Left lung (tissue), 10 donors: ENCODE results near the gene TMEM204. TPM values are rescaled to one million over a fixed set of nuclear protein-coding genes. Genes with fewer than 3 reads are reported as not detected.
A peak's percentile ranks its signal among the peaks of the same experiment; 100 is the strongest.

Experiments used
- ATAC-seq: fragments of 200-7000 bp; cut with Tn5 transposase; one replicate; pipeline ENCODE4 v1.9.1; 2020; ENCODE audit warnings: moderate library complexity
- DNase-seq, 4 donors: peaks; one replicate each; pipeline ENCODE4 v3.0.0-alpha.2; 2013 to 2020
- H3K27ac ChIP-seq, 2 donors: fragments of 200-600 bp; sonication (generic) in 1 of 2; one replicate each; pipeline versions ENCODE4 v1.5.0 to v1.8.0; 2020 to 2021
- H3K27me3 ChIP-seq, 2 donors: fragments of 200-600 bp; sonication (generic) in 1 of 2; one replicate each; pipeline versions ENCODE4 v1.5.0 to v1.8.0; 2020 to 2021
- H3K36me3 ChIP-seq, 2 donors: fragments of 200-600 bp; sonication (generic) in 1 of 2; one replicate each; pipeline versions ENCODE4 v1.5.0 to v1.8.0; 2020 to 2021
- H3K4me1 ChIP-seq, 2 donors: fragments of 200-600 bp; one replicate each; pipeline ENCODE4 v1.8.0; 2021
- H3K4me3 ChIP-seq, 2 donors: fragments of 200-600 bp; sonication (generic) in 1 of 2; one replicate each; pipeline versions ENCODE4 v1.5.0 to v1.8.0; 2020 to 2021; ENCODE audit warnings: mild to moderate bottlenecking in 1 of 2
- H3K9me3 ChIP-seq, 2 donors: fragments of 200-600 bp; sonication (generic) in 1 of 2; one replicate each; pipeline versions ENCODE4 v1.5.0 to v1.8.0; 2020 to 2021
- CTCF ChIP-seq, 2 donors: fragments of 200-600 bp; sonication (generic) in 1 of 2; IDR thresholded peaks; one replicate each; pipeline versions ENCODE4 v1.5.0 to v1.8.0; 2021; ENCODE audit warnings: antibody characterized with exemption in 2 of 2
- intact Hi-C, 2 donors: fragments of 100-400 bp; cut with DNase I; formaldehyde crosslinking; loops; one replicate each; pipeline versions ENCODE4 v1.11.2 to v1.14.2; 2022
- polyA plus RNA-seq, 6 donors: library from polyadenylated mRNA; unstranded; fragments of 120-200 nt; gene quantifications; one replicate each; pipeline ENCODE4 v1.2.1, GENCODE V29; 2013; ENCODE audit not compliant: insufficient read length in 6 of 6
- total RNA-seq, 2 donors: library from RNA; stranded (reverse); fragmentation: NEBNext Ultra II Directional; extraction: Animal tissue kit (Norgen Biotek cat#: 25700); gene quantifications; one replicate each; pipeline ENCODE4 v1.2.1, GENCODE V29; 2021
- donor health status: DM: no; HTN: yes; CAD: no.
- donor health status: DM: no; HTN: no; CAD: no.

The TMEM204 gene
- total and polyA plus RNA-seq, 8 donors = 15.4 to 28.7 (median 19.8) TPM

DNA sequence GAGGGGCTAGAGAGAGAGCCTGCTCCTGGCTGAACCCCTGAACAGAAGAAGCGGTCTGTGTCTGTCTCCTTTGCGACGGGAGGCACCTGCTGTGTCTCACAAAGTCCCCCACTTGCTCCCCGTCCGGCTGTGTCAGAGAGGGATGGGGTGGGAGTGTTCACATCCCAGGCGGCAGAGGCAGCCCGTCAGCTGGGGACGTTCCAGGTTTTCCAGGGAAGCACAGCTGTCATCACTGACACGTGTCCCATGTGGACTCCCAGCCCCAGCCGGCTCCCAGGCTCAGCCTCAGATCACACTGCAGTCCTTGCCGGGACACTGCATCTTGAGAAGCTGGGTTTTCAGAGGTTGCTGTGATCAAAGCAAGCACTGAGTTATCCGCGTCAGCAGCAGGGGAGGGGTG, 38.8 kb upstream of the TMEM204 start:
- Histone ChIP-seq H3K27ac (no peak overlapping the region), H3K4me3 (peak overlapping the region in 1 of 2 donors; percentile 70), H3K9me3 (no peaks in the 10 kb centered on the region), H3K4me1 (peaks cover 9 to 28% of the 10 kb centered on the region in 2 donors), H3K27me3 (no peaks in the 10 kb centered on the region), H3K36me3 (peaks cover 0 to 51% of the 10 kb centered on the region in 2 donors)
- ATAC-seq (no peak), DNase-seq (peak in 1 of 4 donors; percentile 69)
- TF ChIP-seq CTCF (IDR thresholded peaks at IDR 0.05) = no peak
- intact Hi-C loops = no loop called here

DNA sequence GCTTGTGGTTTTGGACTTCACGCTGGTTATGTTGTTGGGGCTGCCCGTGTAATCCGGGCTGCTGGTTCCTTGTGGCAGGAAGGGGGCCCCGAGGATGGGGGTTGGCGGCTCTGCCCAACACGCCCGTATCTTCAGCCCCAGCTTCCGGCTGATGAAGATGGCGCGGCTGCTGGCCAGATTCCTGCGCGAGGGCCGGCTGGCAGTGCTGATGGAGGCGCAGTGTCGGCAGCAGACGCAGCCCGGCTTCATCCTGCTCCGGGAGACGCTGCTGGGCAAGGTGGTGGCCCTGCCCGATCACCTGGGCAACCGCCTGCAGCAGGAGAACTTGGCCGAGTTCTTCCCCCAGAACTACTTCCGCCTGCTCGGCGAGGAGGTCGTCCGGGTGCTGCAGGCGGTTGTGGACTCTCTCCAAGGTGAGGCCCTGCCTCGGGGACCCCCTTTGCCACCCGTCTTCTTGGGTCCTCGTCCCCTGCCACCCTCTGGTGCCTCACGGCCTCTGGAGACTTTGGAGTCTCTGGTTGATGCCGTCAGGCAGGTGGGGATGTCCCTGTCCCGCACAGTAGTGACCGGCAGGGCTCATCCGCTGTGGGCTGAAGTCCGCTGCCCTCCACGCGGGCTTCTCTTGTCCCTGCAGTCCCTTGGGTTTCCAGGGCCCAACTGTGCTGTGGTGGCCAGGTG, 38.1 kb upstream of the TMEM204 start:
- TF ChIP-seq CTCF (IDR thresholded peaks at IDR 0.05) = no peak
- ATAC-seq = no peak
- intact Hi-C loops = no loop called here
- no peaks in the 10 kb centered on the region for H3K27me3 ChIP-seq
- peaks cover 0 to 58% of the 10 kb centered on the region in 2 donors for H3K36me3 ChIP-seq
- H3K27ac ChIP-seq = no peak overlapping the region
- peak in 1 of 4 donors; percentile 70 for DNase-seq
- H3K4me1 ChIP-seq = peaks cover 9 to 28% of the 10 kb centered on the region in 2 donors
- H3K4me3 ChIP-seq = no peak overlapping the region
- no peaks in the 10 kb centered on the region for H3K9me3 ChIP-seq

DNA sequence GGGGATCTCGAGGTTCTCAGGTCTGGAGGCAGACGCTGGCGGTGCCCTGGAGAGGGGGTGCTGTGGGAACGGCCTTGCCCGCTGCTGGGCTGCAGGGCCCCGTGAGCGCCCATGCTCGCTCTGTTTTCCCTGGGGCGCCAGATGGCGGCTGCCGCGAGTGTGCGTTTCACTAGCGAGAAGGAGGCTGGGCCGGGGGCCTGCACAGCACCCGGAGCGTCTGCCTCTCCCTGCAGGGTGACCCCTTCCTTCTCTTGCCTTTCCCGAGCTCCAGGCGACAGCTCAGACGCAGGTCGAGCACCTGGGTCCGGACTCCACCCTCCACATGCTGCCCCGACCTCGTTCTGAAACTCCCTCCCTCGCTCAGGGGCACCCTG, 37.6 kb upstream of the TMEM204 start:
- Histone ChIP-seq H3K9me3 (no peaks in the 10 kb centered on the region), H3K27ac (no peak overlapping the region), H3K4me1 (peaks cover 9 to 28% of the 10 kb centered on the region in 2 donors), H3K27me3 (no peaks in the 10 kb centered on the region), H3K36me3 (peaks cover 0 to 63% of the 10 kb centered on the region in 2 donors), H3K4me3 (no peak overlapping the region)
- TF ChIP-seq CTCF (IDR thresholded peaks at IDR 0.05) = no peak
- DNase-seq = peak in 1 of 4 donors; percentile 61
- intact Hi-C loops = no loop called here
- ATAC-seq = no peak

- no peak overlapping the region for H3K4me3 ChIP-seq
- intact Hi-C loops = no loop called here
- peaks cover 0 to 69% of the 10 kb centered on the region in 2 donors for H3K36me3 ChIP-seq
- no peak overlapping the region for H3K27ac ChIP-seq
- DNase-seq (no peak), ATAC-seq (no peak)
- H3K4me1 ChIP-seq = peaks cover 9 to 28% of the 10 kb centered on the region in 2 donors
- no peaks in the 10 kb centered on the region for H3K9me3 ChIP-seq
- TF ChIP-seq CTCF (IDR thresholded peaks at IDR 0.05) = no peak
- H3K27me3 ChIP-seq = no peaks in the 10 kb centered on the region
These were observed 37.0 kb upstream of the TMEM204 start for GRCh38 chr16:1496464-1496863.

GRCh38 chr16:1497014-1497598, 36.4 kb upstream of the TMEM204 start:
- H3K4me3 ChIP-seq = no peak overlapping the region
- ATAC-seq = no peak
- H3K9me3 ChIP-seq = no peaks in the 10 kb centered on the region
- no peak overlapping the region for H3K27ac ChIP-seq
- peaks cover 0 to 75% of the 10 kb centered on the region in 2 donors for H3K36me3 ChIP-seq
- H3K27me3 ChIP-seq = no peaks in the 10 kb centered on the region
- intact Hi-C loops = no loop called here
- DNase-seq = peak in 1 of 4 donors; percentile 72
- peaks cover 9 to 27% of the 10 kb centered on the region in 2 donors for H3K4me1 ChIP-seq
- no peak for TF ChIP-seq CTCF (IDR thresholded peaks at IDR 0.05)
